ENCODE measurements around the gene HRG.

The HRG gene

GRCh38 chr3:186724911-186725310 lies 59.1 kb downstream of the HRG start:
- DNase-seq (ENCODE audit: low read depth in 2 of 2, low spot score in 1 of 2): no peak
